ENCODE measurements around the gene SPRED2.
"Not testable (repeated sequence)": the region's sequence is repeated elsewhere in the genome, so short reads cannot be mapped to it uniquely, and the experiment has no call there.

SPRED2 gene

DNA sequence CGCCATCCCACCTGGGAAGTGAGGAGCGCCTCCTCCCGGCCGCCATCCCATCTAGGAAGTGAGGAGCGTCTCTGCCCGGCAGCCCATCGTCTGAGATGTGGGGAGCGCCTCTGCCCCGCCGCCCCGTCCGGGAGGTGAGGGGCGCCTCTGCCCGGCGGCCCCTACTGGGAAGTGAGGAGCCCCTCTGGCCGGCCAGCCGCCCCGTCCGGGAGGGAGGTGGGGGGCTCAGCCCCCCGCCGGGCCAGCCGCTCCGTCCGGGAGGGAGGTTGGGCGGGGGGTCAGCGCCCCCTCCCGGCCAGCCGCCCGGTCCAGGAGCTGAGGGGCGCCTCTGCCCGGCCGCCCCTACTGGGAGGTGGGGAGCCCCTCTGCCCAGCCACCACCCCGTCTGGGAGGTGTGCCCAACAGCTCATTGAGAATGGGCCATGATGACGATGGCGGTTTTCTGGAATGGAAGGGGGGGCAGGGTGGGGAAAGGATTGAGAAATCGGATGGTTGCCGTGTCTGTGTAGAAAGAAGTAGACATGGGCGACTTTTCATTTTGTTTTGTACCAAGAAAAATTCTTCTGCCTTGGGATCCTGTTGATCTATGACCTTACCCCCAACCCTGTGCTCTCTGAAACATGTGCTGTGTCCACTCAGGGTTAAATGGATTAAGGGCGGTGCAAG lies 93.4 kb downstream of the SPRED2 start:
- not testable (repeated sequence) for DNase-seq

- DNase-seq, result not testable (repeated sequence)
These were observed 94.5 kb downstream of the SPRED2 start for GRCh38 chr2:65337915-65338314.

- no peak for DNase-seq
These were observed 97.7 kb downstream of the SPRED2 start for GRCh38 chr2:65334714-65335113.

GRCh38 chr2:65331336-65332025 lies 100.9 kb downstream of the SPRED2 start:
- DNase-seq, result no peak

DNA sequence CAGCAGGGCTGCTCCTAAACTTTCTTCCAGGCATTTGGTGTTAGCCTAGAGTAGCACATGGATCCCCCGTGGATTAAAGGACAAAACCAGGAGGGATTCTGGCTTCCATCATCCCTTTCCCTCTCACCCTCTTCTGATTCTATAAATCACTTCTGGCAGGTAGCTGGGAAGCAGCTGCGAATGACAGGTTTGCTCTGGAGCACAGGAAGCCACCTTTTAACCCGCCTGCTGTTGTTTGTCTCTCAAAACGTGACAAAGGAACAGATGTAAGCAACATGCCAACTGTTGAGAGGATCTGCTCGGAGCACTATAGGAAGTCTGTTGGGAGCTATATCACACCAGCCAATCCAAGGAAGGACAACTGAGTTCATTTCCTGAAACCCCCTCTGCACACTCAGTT lies 102.9 kb downstream of the SPRED2 start:
- no peak for DNase-seq

DNA sequence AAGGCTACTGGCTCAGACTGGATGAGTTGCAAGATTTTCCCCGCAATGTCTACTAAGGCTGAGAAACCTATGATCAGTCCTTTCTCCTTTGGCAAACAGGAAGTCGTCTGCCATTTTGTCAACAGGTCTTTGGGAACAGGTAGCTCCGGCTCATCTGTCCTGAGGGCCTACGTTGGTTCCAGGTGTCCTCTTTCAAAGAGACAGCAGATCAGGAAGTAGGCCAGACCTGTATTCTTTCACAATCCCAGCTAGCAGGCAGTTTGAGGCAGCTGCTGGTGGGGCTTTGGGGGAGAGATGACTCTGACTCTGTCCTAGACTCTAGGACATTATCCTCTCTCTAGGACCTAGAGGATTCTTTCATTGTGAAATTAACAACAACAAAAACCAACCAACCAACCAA lies 106.1 kb downstream of the SPRED2 start:
- no peak for DNase-seq

GRCh38 chr2:65325066-65325465 lies 107.3 kb downstream of the SPRED2 start:
- DNase-seq, result no peak

GRCh38 chr2:65320946-65321345 lies 111.5 kb downstream of the SPRED2 start:
- DNase-seq, result no peak

GRCh38 chr2:65320042-65320725 lies 112.2 kb downstream of the SPRED2 start:
- DNase-seq, result no peak

- DNase-seq, result no peak
These were observed 112.7 kb downstream of the SPRED2 start for GRCh38 chr2:65319674-65320041.

- DNase-seq, result no peak
These were observed 113.2 kb downstream of the SPRED2 start for GRCh38 chr2:65319072-65319673.

GRCh38 chr2:65317841-65318240 lies 114.6 kb downstream of the SPRED2 start:
- DNase-seq, result no peak

DNA sequence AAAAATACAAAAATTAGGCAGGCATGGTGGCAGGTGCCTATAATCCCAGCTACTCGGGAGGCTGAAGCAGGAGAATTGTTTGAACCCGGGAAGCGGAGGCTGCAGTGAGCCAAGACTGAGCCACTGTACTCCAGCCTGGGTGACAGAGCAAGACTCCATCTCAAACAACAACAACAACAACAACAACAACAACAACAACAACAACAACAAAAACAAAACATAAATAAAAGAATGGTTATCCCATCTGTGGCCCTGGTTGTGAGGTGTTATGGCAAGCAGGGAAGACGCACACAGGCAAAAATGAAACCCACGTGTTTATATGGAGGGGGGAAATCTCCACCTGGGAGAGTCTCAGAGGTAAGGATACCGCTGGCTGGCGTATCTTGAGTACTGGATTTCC lies 115.0 kb downstream of the SPRED2 start:
- not testable (repeated sequence) for DNase-seq

- DNase-seq, result peak; percentile 64
These were observed 116.3 kb downstream of the SPRED2 start for GRCh38 chr2:65316072-65316471.

DNA sequence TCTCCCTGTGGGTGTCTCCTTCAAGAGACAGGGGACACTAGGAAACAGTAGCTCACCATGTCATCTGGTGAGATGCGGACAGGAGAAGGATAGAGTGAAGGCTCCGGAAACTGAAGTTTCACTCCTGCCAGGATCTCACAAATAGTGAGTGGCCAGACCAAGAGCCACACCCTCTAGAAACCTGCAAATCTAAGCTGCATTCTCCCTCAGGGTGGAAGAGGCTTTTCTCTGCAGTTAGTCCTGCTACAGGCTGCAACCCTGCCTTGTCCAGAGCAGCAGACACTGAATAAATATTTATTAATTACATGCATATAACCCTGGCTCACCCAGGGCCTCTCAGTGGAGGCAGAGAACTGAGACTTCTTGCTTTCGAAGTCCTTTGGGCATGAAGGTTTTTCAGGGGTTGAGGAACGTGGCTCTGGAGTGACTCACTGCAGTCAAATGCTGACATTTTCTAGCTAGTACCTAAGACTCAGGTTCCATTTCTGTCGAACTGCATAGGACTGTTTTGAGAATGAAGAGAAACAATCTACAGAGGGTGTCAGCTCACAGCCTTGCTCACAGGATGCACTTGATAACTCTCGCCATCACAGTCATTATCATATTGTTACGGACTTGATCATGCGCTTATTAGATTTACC lies 117.5 kb downstream of the SPRED2 start:
- DNase-seq, result no peak

- DNase-seq, result no peak
These were observed 118.5 kb downstream of the SPRED2 start for GRCh38 chr2:65313954-65314256.

GRCh38 chr2:65313126-65313953 lies 119.1 kb downstream of the SPRED2 start:
- DNase-seq, result no peak

GRCh38 chr2:65311596-65311995 lies 120.8 kb downstream of the SPRED2 start:
- DNase-seq, result no peak

- DNase-seq, result no peak
These were observed 121.3 kb downstream of the SPRED2 start for GRCh38 chr2:65311049-65311448.

DNA sequence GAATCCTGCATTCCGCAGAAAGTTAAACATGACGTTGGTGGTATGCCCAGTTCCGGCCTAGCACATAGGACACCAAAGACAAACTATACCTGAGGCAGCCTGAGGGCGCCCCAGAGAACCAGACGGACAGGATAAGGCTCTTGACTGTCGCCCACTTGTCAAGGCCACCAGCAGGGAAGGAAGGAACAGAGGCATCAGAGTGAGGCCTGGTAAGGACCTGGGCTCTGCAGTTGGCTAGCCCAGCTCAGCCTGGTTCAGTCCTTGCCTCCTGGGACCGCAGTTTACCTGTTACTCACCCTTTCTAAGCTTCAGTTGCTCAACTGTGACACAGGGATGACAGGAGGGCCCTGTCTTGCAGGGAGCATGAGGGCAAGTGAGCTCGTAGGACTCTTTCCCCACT lies 122.7 kb downstream of the SPRED2 start:
- DNase-seq, result no peak

GRCh38 chr2:65305934-65306333 lies 126.5 kb downstream of the SPRED2 start:
- DNase-seq, result no peak

Data from left hindlimb (tissue), 1 donor.